ENCODE results near the gene ASPN.

DNA sequence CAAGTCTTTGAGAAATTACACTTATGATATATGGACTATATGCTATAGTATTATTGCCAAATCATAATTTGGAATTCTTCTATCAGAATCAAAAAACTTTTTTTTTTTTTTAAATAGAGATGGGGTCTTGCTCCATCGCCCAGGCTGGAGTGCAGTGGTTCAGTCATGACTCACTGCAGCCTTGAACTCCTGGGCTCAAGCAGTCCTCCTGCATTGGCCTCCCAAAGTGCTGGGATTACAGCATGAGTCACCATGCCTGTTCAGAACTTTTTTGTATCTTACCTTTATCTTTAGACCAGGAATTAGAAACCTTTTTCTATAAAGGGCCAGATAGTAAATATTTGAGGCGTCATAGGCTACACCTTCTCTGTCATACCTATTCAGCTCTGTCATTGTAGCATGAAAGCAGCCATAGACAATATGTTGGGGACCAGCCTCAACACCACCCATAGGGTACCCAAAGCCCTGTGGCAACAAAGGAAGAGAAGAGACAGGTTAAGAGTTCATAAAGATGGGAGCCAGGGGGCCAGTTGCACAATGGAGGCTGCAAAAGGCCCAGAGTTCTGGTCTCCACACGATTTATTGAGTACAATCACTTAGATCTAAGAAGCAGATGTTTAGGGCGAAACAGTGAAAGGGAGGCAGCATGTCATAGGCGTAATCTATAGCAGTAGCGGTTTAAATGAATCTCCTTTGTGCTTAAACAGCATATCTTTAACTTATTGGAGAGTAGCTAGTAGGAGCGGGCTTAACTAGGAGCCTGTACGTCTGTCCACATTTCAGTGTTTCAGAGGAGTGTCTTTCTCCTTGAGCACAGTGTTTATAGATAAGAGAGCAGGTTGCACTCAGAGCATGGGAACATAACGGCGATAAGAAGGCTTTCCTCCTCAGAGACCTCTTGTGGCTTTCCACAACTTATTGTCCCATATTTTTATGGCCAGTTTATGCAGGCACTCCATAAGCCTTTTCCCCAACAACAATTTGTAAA lies 41.0 kb upstream of the ASPN start:
- TF ChIP-seq, protein P1, sequence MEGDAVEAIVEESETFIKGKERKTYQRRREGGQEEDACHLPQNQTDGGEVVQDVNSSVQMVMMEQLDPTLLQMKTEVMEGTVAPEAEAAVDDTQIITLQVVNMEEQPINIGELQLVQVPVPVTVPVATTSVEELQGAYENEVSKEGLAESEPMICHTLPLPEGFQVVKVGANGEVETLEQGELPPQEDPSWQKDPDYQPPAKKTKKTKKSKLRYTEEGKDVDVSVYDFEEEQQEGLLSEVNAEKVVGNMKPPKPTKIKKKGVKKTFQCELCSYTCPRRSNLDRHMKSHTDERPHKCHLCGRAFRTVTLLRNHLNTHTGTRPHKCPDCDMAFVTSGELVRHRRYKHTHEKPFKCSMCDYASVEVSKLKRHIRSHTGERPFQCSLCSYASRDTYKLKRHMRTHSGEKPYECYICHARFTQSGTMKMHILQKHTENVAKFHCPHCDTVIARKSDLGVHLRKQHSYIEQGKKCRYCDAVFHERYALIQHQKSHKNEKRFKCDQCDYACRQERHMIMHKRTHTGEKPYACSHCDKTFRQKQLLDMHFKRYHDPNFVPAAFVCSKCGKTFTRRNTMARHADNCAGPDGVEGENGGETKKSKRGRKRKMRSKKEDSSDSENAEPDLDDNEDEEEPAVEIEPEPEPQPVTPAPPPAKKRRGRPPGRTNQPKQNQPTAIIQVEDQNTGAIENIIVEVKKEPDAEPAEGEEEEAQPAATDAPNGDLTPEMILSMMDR (IDR thresholded peaks at IDR 0.05; ENCODE audit: low read depth, low read length, missing input control): no peak
- TF ChIP-seq SP1 (IDR thresholded peaks at IDR 0.05): no peak
- no peak for TF ChIP-seq GABPA (IDR thresholded peaks at IDR 0.05 in 1 of 2, conservative IDR thresholded peaks at IDR 0.05 in 1 of 2)
- TF ChIP-seq RAD21 (IDR thresholded peaks at IDR 0.05): no peak
- TF ChIP-seq, protein P2, sequence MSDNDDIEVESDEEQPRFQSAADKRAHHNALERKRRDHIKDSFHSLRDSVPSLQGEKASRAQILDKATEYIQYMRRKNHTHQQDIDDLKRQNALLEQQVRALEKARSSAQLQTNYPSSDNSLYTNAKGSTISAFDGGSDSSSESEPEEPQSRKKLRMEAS (IDR thresholded peaks at IDR 0.05): no peak

Measured in liver (tissue), 3 donors.